ENCODE data around the gene VTI1A.

- TF ChIP-seq ELF4 (CRISPR knock-in tag; IDR thresholded peaks at IDR 0.05) (no peak), CBX5 (IDR thresholded peaks at IDR 0.05; ENCODE audit: borderline replicate concordance, low read depth) (no peak), NONO (IDR thresholded peaks at IDR 0.05; ENCODE audit: low read depth in 2 of 2, low read length in 1 of 2) (no peak), CCNT2 (IDR thresholded peaks at IDR 0.05; ENCODE audit: borderline replicate concordance, extremely low read depth, insufficient read length, low read depth, low read length) (no peak), HNRNPLL (IDR thresholded peaks at IDR 0.05; ENCODE audit: low read depth, low read length, poor library complexity, severe bottlenecking) (no peak), CTCF (IDR thresholded peaks at IDR 0.05 in 2 of 3, conservative IDR thresholded peaks at IDR 0.05 in 1 of 3; ENCODE audit: insufficient read depth in 2 of 3, low read depth in 1 of 3, low read length in 3 of 3) (no peak), POLR2A (conservative IDR thresholded peaks at IDR 0.05) (no peak)
Observed at GRCh38 chr10:112503643-112504042, 56.6 kb downstream of the VTI1A start.

All from K562 (cell line).